ENCODE data around the gene TTLL12.
"Not testable (repeated sequence)": the region's sequence is repeated elsewhere in the genome, so short reads cannot be mapped to it uniquely, and the experiment has no call there.

The TTLL12 gene

DNA sequence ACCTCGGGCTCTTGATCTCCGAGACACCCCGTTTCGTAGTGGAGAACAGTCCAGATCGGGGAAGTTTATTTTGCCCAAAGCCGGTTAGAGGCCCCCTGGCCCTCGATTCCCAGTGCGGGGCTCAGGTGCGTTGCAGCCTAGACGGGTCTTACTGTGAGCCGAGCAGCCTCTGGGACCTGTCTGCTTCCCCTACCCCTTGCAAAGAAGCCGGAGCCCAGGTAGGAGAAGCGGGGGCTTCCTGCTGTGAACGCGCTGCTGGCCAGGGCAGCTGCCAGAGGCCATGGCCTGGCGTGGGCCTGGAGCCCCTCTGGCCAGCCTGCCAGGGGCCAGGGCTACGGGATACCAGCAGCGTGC is 35.0 kb downstream of the TTLL12 start:
- no peak for DNase-seq

DNA sequence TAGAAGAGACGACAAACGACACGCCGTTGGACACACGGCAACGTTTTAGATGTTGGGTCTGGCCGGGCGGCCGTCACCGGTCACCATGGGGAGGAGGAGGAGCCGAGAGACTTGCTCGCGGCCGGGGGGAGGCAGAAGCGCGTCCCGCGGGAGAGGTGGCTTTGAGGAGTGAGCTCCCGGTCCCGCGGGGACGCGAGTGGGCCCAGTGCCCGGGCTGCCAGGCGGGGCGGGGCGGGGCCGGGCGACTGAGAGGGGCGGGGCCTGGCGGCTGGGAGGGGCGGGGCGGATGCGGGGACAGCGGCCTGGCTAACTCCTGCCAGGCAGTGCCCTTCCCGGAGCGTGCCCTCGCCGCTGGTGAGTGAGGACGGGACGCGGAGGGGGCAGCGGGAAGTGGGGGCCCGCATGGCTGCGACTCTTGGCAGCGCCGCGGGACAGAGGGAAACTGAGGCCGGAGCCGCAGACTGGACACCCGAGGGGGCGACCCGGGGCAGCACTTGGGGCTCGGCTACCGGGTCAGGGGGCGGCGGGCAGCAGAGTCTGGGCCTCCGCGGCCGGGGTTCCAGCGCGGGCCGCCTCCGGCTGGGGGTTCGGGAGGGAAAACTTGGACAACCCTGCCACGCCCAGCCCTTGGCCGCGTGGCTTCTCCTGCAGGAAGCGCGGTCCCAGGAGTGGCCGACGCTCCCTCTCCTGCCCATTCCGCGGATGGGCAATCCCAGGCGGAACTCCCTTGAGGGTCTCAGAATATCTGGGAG is 35.5 kb downstream of the TTLL12 start, which contains the start of gene TSPO:
Gene TSPO (plus strand): TSS at position 309 of the 752 bp plus-strand sequence. CDS start 7,680 bp downstream, outside the sequence.
- DNase-seq: peak in 1 of 2 experiments; percentile 38

DNA sequence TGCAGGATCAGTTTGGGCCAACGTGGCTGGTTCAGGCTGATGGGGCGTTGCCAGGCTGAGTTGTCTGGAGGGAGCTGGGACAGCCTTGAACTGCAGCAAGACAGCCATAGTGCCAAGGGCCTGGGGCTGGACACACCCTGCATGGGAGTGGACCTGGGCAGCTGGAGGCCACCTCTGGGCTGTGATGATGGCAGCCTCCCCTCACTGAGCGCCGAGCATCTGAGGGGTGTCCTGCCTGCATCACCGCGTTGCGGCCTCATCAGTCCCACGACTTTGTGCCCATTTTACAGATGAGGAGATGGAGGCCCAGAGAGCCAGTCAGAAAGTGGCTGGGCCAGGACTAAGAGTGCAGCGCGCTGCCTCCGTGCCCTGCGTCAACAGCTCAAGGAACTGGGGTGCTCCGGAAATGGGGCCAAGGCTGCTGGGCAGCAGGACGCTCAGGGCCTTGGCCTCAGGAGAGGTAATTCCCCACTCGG is 36.2 kb downstream of the TTLL12 start:
- no peak for DNase-seq

DNA sequence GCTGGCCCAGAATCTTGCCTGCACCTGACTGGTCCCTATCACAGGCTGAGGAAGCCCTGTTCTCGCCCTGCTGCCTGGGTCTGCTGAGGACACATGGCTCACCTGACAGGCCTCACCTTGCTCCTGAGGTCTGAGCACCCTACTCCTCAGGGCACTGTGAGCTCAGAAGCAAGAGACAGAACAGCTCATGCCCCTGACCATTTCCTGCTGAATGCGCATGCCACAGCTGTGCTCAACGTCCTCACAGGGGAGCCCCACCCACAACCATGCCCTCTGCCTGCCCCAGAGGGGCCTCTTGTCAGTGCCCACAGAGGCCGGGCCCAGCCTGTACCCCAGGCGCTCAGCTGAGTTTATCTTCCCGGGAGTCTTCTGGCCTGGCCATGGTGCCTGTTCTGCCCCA is 38.4 kb downstream of the TTLL12 start:
- DNase-seq: no peak

DNA sequence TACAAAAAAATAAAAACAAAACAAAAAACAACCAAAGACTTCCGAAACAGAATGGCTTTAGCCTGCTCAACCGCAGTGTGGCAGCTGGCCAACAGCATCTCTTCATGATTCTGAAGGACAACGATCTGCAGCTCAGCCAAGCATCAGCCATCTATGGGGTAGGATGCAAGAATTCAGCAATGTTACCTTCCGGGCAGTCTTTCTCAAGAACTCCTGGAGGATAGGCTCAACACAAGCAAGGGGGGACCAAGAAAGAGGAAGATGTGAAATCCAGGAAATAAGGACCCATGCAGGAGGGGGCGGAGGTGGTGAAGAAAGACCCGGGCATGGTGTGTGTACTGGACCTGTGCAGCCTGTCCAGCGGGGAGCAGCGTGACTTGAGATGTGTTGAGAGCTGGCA is 39.1 kb downstream of the TTLL12 start:
- DNase-seq: no peak

DNA sequence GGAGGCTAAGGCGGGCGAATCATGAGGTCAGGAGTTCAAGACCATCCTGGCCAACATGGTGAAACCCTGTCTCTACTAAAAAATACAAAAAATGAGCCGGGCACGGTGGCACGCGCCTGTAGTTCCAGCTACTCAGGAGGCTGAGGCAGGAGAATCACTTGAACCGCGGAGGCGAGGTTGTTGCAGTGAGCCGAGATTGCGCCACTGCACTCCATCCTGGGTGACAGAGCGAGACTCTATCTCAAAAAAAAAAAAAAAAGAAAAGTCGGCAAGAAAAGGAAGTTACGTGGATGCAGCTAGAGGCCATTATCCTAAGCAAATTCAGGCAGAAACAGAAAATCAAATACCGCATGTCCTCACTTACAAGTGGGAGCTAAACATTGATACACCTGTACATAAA is 40.6 kb downstream of the TTLL12 start:
- DNase-seq: not testable (repeated sequence)

DNA sequence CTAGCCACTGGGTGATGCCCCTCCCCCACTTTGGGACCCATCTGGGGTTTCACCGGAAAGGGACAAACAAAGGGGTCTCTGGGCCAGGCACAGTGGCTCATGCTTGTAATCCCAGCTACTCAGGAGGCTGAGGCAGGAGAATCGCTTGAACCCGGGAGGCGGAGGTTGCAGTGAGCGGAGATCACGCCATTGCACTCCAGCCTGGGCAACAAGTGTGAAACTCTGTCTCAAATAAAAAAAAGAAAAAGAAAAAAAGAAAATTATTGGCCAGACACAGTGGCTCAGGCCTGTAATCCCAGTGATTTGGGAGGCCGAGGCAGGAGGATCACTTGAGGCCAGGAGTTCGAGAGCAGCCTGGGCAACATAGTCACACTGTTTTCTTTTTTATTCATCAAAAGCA is 41.6 kb downstream of the TTLL12 start:
- not testable (repeated sequence) for DNase-seq

DNA sequence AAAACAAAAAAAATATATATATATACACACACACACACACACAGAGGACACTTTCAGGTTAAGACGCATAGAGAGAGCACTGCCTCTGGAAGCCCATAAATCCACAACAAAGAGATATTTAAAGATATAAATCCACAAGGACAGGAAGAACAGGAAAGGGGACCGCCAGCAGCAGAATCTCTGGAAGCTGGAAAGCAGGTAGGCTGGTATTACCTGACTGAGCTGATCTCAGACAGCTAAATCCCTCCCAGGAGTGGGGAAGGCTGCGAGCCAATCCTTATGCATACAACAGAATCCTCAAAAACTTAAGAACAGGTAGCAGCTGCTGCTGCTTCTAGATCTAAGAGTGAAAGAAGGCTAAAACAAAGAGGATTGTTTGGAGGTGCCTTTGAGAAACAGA is 42.0 kb downstream of the TTLL12 start:
- DNase-seq: no peak

DNA sequence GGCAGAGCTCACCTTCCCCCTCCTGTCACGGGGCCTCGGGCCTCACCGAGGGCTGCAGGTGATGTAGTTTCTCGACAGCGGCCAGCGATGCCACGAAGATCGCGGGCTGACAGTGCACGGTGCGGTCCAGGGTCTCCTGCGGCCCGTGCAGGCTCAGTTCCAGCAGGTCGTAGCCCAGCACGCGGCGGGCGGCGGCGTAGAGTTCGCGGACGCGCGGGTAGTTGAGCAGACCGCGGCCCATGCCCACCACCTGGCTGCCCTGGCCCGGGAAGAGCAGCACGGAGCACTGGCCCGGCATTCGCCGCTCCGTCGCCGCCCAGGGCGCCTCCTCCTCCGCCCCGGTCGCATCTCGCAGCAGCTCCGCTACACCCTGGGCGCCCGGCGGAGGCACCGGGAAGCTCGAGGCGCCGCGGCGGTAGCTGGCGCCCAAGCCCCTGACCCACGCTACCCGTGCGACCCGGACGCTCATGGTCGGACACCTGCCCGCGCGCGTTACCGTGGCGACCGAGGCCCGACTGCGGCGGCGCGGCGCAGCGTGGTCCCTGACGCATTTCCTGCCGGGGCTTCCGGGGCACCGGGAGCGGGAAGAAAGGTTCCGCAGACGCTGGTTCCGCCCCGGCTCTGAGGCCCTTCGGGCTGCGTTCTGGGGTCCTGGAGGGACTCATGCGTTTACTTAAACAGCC is 43.9 kb downstream of the TTLL12 start, which contains the start of gene MCAT:
Gene MCAT (minus strand): TSS at position 519 of the 683 bp plus-strand sequence. CDS start 50 bp downstream, at position 469.
- peak; percentile 33 to 51 for DNase-seq

DNA sequence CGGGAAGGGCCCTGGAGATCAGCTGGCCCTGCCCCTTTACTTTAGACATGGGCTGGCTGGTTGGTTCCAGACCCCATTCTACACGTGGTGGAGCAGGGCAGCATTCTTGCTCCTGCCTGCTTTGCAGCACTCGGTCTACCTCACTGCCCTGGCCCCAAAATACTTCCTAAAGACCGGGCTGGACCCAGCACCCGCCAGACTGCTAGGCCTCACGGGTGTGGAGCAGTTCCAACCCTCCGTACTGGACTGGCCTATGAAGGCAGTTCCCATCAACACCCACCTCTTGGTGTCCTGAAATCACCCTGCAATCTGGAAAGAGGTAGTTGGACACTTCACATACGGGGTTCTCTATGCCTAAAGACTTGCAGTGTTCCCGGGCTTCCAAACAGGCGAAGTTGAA is 50.1 kb downstream of the TTLL12 start:
- DNase-seq: no peak

DNA sequence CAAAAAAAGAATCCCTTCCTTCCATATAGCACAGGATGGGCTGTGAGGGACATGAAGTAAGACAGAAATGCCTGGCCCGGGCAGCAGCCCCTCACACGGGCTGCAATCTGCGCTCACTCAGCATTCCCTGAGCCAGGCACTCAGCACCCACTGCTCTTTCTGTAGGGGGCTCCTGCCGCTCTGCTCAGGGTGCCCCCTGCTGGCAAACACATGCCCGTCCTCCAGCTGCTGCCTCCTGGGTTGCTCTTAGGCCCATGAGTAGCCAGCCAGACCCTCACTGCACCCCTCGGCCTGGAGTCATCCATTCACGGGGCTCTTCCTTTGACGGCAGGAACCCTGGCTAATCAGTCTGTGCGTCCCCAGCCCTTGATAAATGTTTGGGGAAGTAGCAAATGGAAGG is 50.7 kb downstream of the TTLL12 start:
- DNase-seq: no peak

DNA sequence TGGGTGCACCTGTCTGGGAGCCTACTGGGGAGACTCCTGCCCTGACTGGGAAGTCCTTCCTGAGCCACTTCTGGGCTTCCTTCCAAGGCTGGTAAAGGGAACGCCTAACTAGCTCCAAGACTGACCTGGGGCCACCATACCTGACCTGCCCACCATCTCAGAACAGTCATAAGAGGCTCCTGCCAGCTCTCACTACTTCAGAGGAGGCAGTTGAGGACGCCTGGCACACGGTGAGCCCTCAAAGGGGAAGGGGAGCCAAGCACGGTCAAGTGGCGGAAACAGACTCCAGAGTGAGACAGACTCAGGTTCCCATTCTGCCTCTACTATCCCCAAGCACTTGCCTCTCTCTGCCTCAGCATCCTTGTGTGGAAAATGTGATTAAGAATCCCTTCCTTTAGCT is 51.4 kb downstream of the TTLL12 start:
- DNase-seq: no peak

DNA sequence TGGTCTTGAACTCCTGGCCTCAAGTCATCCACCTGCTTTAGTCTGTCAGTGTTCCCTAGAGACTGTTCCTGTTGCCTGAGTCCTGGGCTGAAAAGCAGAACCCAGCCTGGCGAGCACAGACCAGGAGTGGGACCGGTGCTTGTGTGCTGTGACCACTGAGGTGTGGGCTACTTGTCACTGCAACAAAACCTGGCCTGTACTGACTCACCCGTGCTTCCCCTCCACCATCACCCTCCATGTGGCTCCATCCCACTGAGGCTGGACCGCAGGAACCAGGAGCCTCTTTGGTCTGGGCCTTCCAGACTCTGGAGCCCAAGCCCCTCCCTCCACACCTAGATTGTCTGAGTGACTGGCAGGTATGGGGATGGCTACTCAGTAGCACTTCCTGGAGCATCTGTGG is 52.4 kb downstream of the TTLL12 start:
- no peak for DNase-seq

DNA sequence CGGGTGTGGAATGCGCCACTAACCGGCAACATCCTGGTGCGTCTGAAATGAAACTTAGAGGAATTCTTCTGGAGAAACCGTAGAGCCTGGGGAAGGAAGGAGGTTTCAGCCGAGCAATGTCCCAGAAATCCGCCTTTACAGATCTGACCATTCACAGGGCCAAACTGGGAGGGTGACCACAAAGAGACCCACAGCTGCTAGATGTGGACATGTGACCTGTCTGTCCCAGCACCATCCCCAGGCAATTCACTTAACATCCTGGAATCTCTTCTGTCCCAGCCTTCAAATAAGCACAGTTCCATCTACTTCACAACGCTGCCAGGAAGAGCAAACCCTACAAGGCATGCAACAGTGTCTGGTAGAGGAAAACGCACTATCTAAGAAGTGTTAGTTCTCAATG is 53.5 kb downstream of the TTLL12 start:
- no peak for DNase-seq

DNA sequence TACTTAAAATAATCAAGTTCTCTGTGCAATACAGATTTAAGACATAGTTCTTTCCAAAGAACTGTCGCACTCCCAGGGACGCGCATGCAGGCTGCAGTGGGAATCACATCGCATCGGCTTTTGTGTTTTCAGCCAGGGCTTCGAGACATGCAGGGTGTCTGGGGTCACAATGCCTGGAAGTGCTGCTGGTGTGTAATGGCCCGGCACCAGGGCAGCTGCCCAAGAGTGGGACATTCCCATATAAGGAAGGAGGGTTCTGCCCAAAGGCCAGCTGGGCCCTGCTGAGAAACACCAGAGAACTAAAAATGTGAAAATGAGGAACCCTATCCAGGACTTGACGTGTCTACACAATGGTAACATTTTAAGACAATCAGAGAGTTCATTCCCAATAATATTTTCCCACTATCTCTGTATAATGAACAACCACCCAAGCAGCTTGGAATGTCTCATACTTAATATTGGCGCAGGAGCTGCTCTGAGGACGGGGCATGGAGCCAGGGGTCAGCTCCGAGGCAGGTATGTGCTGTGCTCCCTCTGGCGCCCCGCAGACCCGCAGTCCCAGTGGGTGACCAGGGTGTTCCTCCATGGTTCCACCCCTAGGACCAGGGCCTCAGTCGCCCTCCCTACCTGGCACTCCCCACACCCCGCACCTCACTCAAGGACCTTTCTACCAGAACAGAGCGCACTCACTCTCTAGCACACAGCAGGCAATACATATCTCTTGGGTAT is 55.0 kb downstream of the TTLL12 start:
- no peak for DNase-seq

DNA sequence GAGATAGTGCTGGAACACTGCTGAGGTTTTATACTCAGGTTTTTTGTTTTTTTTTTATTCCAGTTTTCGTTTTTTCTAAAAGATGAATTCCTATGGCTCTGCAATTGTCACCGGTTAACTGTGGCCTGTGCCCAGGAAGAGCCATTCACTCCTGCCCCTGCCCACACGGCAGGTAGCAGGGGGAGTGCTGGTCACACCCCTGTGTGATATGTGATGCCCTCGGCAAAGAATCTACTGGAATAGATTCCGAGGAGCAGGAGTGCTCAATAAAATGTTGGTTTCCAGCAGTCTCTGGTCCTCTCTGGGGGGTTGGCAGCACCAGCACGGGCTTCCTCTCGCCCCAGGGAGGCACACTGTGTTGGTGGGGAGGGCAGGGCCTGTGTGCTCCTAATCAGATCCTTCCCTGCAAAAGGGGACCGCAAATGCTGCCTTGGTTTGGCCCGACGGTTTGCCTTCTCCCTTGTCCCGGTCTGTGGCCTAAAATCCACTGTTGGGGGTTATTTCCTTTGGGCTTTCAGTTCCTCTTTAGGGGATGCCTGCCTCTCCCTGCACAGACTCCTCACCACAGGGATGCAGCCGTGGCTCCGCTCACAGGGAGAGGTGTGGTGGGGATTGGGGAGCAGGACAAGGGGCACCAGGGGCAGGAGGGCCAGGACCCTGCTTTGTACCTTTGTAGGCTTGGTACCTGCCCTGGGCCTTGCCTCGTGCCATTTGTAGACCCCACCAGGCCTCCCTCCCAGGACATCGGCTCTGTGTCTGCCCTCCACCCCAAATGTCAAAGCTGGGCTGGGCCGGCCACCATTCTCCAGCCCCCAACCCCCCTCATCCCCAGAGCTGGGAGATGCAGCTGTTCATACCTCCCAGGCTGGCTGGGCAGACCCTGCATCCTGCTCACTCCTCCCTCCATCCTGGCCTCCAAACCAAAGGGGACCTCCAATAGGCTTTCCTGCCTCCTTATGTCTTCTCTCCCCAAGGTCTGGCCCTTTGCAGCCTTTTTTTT is 57.2 kb downstream of the TTLL12 start:
- DNase-seq: no peak

DNA sequence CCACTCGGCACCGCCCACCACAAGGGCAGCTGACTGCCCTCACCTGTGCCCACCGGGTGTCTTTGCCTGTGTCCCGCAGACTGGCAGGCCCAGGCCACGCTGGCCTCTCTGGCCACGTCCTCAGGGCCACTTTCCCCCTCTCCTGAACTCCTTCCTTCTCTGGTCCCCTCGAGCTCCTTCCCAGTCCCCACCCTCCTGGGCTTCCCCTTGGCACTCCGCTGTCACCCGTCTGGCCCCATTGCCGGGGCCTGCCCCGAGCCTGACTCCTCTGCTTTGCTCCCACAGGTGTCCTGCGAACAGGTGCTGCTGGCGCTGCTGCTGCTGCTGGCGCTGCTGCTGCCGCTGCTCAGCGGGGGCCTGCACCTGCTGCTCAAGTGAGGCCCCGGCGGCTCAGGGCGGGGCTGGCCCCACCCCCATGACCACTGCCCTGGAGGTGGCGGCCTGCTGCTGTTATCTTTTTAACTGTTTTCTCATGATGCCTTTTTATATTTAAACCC is 58.0 kb downstream of the TTLL12 start:
- DNase-seq: no peak

DNA sequence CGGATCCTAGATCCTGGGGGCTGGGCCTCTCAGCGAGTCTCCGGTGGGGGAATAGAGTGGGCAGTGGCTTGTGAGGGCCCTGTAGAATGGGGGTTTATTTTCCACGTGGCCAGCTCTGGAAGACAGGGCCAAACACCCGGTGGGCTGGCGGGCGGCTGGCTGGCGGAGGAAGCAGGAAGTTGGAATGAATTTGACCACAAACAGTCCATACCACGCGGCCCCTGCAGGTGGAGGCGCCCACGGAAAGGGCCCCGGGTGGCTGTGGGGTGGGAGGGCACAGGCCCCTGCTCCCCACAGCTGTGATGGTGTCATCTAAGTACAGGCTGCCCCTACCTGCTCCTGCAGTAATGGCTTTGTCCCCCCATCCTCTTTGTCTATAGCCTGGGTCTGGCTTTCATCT is 58.8 kb downstream of the TTLL12 start:
- no peak for DNase-seq

DNA sequence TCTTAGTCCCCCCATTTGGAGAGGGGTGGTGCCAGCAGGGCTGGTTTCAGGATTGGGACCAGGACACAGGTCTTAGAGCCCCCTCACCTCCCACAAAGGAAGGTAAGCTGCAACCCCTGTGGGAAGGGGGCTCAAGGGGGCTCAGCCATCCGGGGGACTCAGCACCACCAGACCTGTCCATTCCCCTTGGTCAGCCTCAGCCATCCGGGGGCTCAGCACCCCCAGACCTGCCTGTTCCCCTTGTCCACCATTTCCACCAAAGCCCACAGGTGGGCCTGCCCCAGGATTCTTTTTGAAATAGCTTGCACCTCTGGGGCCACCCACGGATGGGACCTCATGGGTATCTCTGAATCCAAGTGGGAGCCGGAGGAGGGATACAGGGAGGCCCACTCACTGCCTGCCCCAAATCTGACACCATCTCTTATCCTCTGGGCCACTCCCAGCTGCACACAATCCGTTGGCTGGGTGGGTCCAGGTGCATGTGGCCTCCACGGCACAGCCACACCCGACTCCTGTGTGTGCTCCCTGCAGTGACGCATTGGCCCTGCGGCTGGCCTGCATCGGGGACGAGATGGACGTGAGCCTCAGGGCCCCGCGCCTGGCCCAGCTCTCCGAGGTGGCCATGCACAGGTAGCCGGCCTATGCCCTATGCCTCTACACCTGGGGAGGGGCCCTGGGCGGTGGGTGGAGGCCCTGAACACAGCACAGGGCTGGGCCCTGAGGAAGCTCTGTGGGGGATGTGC is 59.6 kb downstream of the TTLL12 start:
- no peak for DNase-seq

DNA sequence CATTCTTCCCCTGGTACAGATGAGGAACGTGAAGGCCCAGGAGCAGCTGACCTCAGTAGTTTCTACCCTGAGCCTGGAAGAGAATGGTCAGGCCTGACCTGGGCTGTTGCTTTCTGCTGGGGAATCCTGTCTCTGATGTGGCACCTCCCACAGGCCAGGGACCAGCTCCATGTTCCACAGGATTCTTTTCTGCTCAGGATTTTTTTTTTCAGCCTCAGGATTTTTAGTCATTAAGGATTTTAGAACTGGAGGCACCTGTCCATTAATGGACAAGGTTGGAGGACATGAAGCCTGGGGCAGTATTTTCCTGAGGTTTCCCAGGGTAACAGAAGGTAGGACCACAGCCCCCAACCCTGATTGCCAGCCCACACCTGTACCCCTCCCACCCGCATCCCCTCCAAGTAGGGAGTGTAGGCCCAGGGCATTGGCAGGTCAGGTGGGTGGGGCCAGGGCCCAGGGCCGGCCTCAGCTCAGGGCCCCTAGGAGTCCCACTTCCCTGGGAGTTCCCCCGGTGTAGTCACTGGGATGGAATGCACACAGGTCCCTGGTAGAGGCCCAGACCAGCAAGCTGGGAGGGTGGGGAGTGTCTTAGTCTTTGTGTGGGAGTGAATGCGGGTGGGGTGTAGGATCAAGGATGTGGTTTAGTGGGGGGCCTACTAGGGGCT is 60.3 kb downstream of the TTLL12 start:
- peak; percentile 28 to 76 for DNase-seq

DNA sequence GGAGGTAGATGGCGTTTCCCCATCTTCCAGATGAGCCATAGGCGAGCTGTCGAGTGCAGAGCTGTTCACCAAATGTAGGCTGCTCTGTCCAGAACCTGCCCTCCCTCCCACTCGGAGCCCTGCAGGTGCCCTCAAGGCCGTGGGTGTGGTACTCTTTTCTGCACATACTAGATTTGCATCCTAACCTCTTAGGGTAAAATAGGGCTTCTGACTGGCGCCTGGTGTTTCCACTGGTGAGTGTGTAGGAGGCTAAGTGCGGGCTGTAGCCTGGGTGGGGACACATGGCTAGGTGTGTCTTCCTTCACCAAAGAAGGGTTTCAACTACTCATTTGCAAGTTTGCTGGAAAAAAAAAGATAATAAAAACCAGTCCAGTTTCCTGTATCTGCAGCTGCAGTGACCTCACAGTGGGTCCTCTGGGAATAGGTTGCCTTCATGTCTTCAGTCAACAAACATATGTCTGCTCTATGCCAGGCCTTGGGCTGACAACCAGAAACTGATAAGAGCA is 67.9 kb downstream of the TTLL12 start:
- no peak for DNase-seq

All from SW 1271 (cell line).